ENCODE data around the gene SCFD2. TPM values are rescaled to one million over a fixed set of nuclear protein-coding genes. Genes with fewer than 3 reads are reported as not detected.

The SCFD2 gene
- total and polyA plus RNA-seq, 10 of the 15 experiments (the other 5 are each of a cell fraction or from before 2014, with no cell fraction given), result 4.8 to 37.6 (median 24.9) TPM

- Histone ChIP-seq H3K79me2 (ENCODE audit: control insufficient read depth, insufficient read depth, low read length) (no peaks in the 10 kb centered on the region), H3K9me3 (replicated peaks; ENCODE audit: control insufficient read depth, insufficient read depth, low read length) (no peaks in the 10 kb centered on the region), H3K27ac (ENCODE audit: control insufficient read depth, insufficient read depth) (no peak overlapping the region), H3K27me3 (replicated peaks in 1 of 2; ENCODE audit: control insufficient read depth in 2 of 2, insufficient read depth in 2 of 2, low read length in 1 of 2) (no peaks in the 10 kb centered on the region), H2AFZ (ENCODE audit: control insufficient read depth, low read depth, low read length) (no peak overlapping the region), H3K9ac (ENCODE audit: control insufficient read depth, insufficient read depth, low read length) (no peak overlapping the region), H3K4me2 (ENCODE audit: control insufficient read depth, insufficient read depth) (no peak overlapping the region), H4K20me1 (ENCODE audit: control insufficient read depth, insufficient read depth) (no peaks in the 10 kb centered on the region), H3K4me3 (no peak overlapping the region), H3K36me3 (ENCODE audit: control insufficient read depth in 2 of 2, insufficient read depth in 2 of 2, low read length in 1 of 2) (no peaks in the 10 kb centered on the region; a peak in 1 of 4 replicates), H3K4me1 (ENCODE audit: control insufficient read depth, insufficient read depth, low read length) (no peaks in the 10 kb centered on the region)
- RAD21 ChIA-PET (ENCODE audit: unreplicated experiment), result no interaction called here
- SMC1A ChIA-PET (ENCODE audit: uncharacterized antibody, unreplicated experiment), result no interaction called here
- DNase-seq (ENCODE audit: low read depth, low spot score) (no peak), FAIRE-seq (no peak), ATAC-seq (no peak)
- in situ Hi-C loops (cut with MboI) (no loop called here), intact Hi-C loops (cut with micrococcal nuclease; ENCODE audit: unreplicated experiment) (no loop called here)
- BruUV-seq (replicated peaks), result no TSS peak
- no peak for TF ChIP-seq SPI1 (IDR thresholded peaks at IDR 0.05; ENCODE audit: borderline replicate concordance, insufficient read depth, low read depth, low read length)
- TF ChIP-seq YBX1 (IDR thresholded peaks at IDR 0.05), result no peak
- TF ChIP-seq SMAD1 (IDR thresholded peaks at IDR 0.05; ENCODE audit: low read depth, partially characterized antibody), result no peak
- no peak for TF ChIP-seq TCF3 (IDR thresholded peaks at IDR 0.05; ENCODE audit: borderline replicate concordance, insufficient read depth, low read depth, low read length)
- no peak for TF ChIP-seq ZBTB11 (CRISPR knock-in tag; IDR thresholded peaks at IDR 0.05)
- TF ChIP-seq CEBPZ (IDR thresholded peaks at IDR 0.05; ENCODE audit: low read depth, low read length), result no peak
- TF ChIP-seq HDAC2 (IDR thresholded peaks at IDR 0.05), result no peak
- no peak for TF ChIP-seq CREM (IDR thresholded peaks at IDR 0.05; ENCODE audit: low read depth)
- TF ChIP-seq NKRF (conservative IDR thresholded peaks at IDR 0.05), result no peak
- WGBS (ENCODE audit: insufficient coverage, insufficient replicate concordance, low lambda C conversion rate, missing lambda C conversion rate), result 65% methylated on average over 3 of the region's 3 CpGs
- POLR2A ChIA-PET, result no interaction called here
- CTCF ChIA-PET, result no interaction called here
Observed at GRCh38 chr4:53060278-53060677, 305.6 kb downstream of the SCFD2 start.
